Astrocyte (in vitro differentiated cells and primary cell): ENCODE results near the gene EHD1. TPM values are rescaled to one million over a fixed set of nuclear protein-coding genes. Genes with fewer than 3 reads are reported as not detected.

Source experiments
- DNase-seq: peaks from one replicate; pipeline ENCODE4 v3.0.0-alpha.2; 2010; ENCODE audit warnings: low read depth
- FAIRE-seq: peaks from 2 replicates; lab custom pipeline; 2011; peaks lifted over from hg19 to GRCh38; lab: Jason Lieb, UNC
- H2AFZ ChIP-seq: 2 replicates; pipeline ENCODE4 v1.6.0; 2012; ENCODE audit warnings: low read depth, low read length, inconsistent platforms
- H3K27ac ChIP-seq: 2 replicates; pipeline ENCODE4 v1.5.1; 2011; ENCODE audit warnings: low read depth, low read length, inconsistent platforms
- H3K27me3 ChIP-seq: 2 replicates; pipeline ENCODE4 v1.6.0; 2011; ENCODE audit warnings: low read length, inconsistent platforms; ENCODE audit not compliant: insufficient read depth
- H3K36me3 ChIP-seq: 2 replicates; pipeline ENCODE4 v1.5.1; 2011; ENCODE audit warnings: low read length, inconsistent platforms; ENCODE audit not compliant: insufficient read depth
- H3K4me1 ChIP-seq: 2 replicates; pipeline ENCODE4 v1.5.1; 2011; ENCODE audit warnings: low read length, inconsistent platforms; ENCODE audit not compliant: insufficient read depth
- H3K4me2 ChIP-seq: 2 replicates; pipeline ENCODE4 v1.6.0; 2012; ENCODE audit warnings: low read length, inconsistent platforms
- H3K4me3 ChIP-seq: 2 replicates; pipeline ENCODE4 v1.5.1; 2011; ENCODE audit warnings: low read depth, mild to moderate bottlenecking, low read length, inconsistent platforms; ENCODE audit not compliant: insufficient read depth
- H3K79me2 ChIP-seq: 2 replicates; pipeline ENCODE4 v1.6.0; 2012; ENCODE audit warnings: mild to moderate bottlenecking, low read length, inconsistent platforms; ENCODE audit not compliant: insufficient read depth
- H3K9ac ChIP-seq: 2 replicates; pipeline ENCODE4 v1.6.0; 2012; ENCODE audit warnings: mild to moderate bottlenecking, low read length, inconsistent platforms
- H3K9me3 ChIP-seq: 2 replicates; pipeline ENCODE4 v1.5.1; 2012; ENCODE audit warnings: low read depth, mild to moderate bottlenecking, low read length, inconsistent platforms; ENCODE audit not compliant: insufficient read depth
- H4K20me1 ChIP-seq: 2 replicates; pipeline ENCODE4 v1.6.0; 2012; ENCODE audit warnings: low read length, inconsistent platforms; ENCODE audit not compliant: insufficient read depth
- H3K27ac Mint-ChIP-seq: one replicate; pipeline ENCODE4 v1.8.0; 2021; ENCODE audit warnings: mild to moderate bottlenecking, mixed read lengths; ENCODE audit not compliant: unreplicated experiment
- H3K27me3 Mint-ChIP-seq: one replicate; pipeline ENCODE4 v1.8.0; 2021; ENCODE audit warnings: low read depth, mixed read lengths; ENCODE audit not compliant: unreplicated experiment
- H3K36me3 Mint-ChIP-seq: one replicate; pipeline ENCODE4 v1.8.0; 2021; ENCODE audit warnings: low read depth, mixed read lengths; ENCODE audit not compliant: unreplicated experiment
- H3K4me1 Mint-ChIP-seq: one replicate; pipeline ENCODE4 v1.8.0; 2021; ENCODE audit warnings: low read depth, mixed read lengths; ENCODE audit not compliant: unreplicated experiment
- H3K4me3 Mint-ChIP-seq: one replicate; pipeline ENCODE4 v1.8.0; 2021; ENCODE audit warnings: mild to moderate bottlenecking, moderate library complexity, mixed read lengths; ENCODE audit not compliant: unreplicated experiment
- H3K9me3 Mint-ChIP-seq: one replicate; pipeline ENCODE4 v1.8.0; 2021; ENCODE audit warnings: mild to moderate bottlenecking, mixed read lengths; ENCODE audit not compliant: unreplicated experiment
- EZH2 ChIP-seq: IDR thresholded peaks from 2 replicates; pipeline ENCODE4 v1.6.1; 2012; ENCODE audit warnings: mild to moderate bottlenecking, low read length, inconsistent platforms; ENCODE audit not compliant: insufficient read depth
- total RNA-seq: library from RNA; stranded (reverse); gene quantifications from 2 replicates; pipeline ENCODE4 v1.2.1, GENCODE V29; 2021
- TF ChIP-seq, protein P1 (sequence below): IDR thresholded peaks from 2 replicates; pipeline ENCODE4 v1.5.1; 2011; ENCODE audit warnings: low read depth, mild to moderate bottlenecking, inconsistent platforms, low read length, moderate library complexity; ENCODE audit not compliant: insufficient read depth

EHD1 gene
- total RNA-seq, 1 donor from 2014 or later, result 201 TPM

GRCh38 chr11:64831411-64831891 is 47.0 kb downstream of the EHD1 start:
- no peaks in the 10 kb centered on the region for H3K27me3 ChIP-seq
- no peak overlapping the region for H3K4me3 ChIP-seq
- Mint-ChIP-seq H3K9me3 (no peaks in the 10 kb centered on the region), H3K27ac (no peak overlapping the region), H3K36me3 (no peaks in the 10 kb centered on the region), H3K4me1 (no peaks in the 10 kb centered on the region), H3K27me3 (peaks cover 5% of the 10 kb centered on the region), H3K4me3 (no peak overlapping the region)
- H3K4me2 ChIP-seq, result no peak overlapping the region
- peaks cover 6% of the 10 kb centered on the region for H3K4me1 ChIP-seq
- H3K9me3 ChIP-seq, result no peaks in the 10 kb centered on the region
- FAIRE-seq (no peak), DNase-seq (no peak)
- TF ChIP-seq, protein P1, sequence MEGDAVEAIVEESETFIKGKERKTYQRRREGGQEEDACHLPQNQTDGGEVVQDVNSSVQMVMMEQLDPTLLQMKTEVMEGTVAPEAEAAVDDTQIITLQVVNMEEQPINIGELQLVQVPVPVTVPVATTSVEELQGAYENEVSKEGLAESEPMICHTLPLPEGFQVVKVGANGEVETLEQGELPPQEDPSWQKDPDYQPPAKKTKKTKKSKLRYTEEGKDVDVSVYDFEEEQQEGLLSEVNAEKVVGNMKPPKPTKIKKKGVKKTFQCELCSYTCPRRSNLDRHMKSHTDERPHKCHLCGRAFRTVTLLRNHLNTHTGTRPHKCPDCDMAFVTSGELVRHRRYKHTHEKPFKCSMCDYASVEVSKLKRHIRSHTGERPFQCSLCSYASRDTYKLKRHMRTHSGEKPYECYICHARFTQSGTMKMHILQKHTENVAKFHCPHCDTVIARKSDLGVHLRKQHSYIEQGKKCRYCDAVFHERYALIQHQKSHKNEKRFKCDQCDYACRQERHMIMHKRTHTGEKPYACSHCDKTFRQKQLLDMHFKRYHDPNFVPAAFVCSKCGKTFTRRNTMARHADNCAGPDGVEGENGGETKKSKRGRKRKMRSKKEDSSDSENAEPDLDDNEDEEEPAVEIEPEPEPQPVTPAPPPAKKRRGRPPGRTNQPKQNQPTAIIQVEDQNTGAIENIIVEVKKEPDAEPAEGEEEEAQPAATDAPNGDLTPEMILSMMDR, result no peak
- TF ChIP-seq EZH2, result no peak
- no peaks in the 10 kb centered on the region for H4K20me1 ChIP-seq
- no peak overlapping the region for H2AFZ ChIP-seq
- H3K36me3 ChIP-seq, result no peaks in the 10 kb centered on the region
- H3K79me2 ChIP-seq, result no peaks in the 10 kb centered on the region
- H3K27ac ChIP-seq, result no peak overlapping the region
- H3K9ac ChIP-seq, result no peak overlapping the region

GRCh38 chr11:64829536-64830251 is 48.7 kb downstream of the EHD1 start:
- Histone ChIP-seq H3K9ac (no peak overlapping the region), H3K9me3 (no peaks in the 10 kb centered on the region), H2AFZ (no peak overlapping the region), H3K4me1 (no peaks in the 10 kb centered on the region), H4K20me1 (no peaks in the 10 kb centered on the region), H3K4me3 (no peak overlapping the region), H3K4me2 (no peak overlapping the region), H3K36me3 (no peaks in the 10 kb centered on the region), H3K27me3 (no peaks in the 10 kb centered on the region), H3K27ac (no peak overlapping the region), H3K79me2 (no peaks in the 10 kb centered on the region)
- DNase-seq, result no peak
- peaks cover 5% of the 10 kb centered on the region for H3K27me3 Mint-ChIP-seq
- H3K36me3 Mint-ChIP-seq, result no peaks in the 10 kb centered on the region
- no peak for TF ChIP-seq EZH2
- TF ChIP-seq, protein P1, result no peak
- H3K27ac Mint-ChIP-seq, result no peak overlapping the region
- H3K4me1 Mint-ChIP-seq, result no peaks in the 10 kb centered on the region
- no peak for FAIRE-seq
- H3K4me3 Mint-ChIP-seq, result no peak overlapping the region
- no peaks in the 10 kb centered on the region for H3K9me3 Mint-ChIP-seq

GRCh38 chr11:64827451-64827839 is 51.0 kb downstream of the EHD1 start:
- Histone ChIP-seq H3K9me3 (no peaks in the 10 kb centered on the region), H3K4me2 (no peak overlapping the region), H3K4me3 (no peak overlapping the region), H3K27me3 (no peaks in the 10 kb centered on the region), H2AFZ (no peak overlapping the region), H3K79me2 (no peaks in the 10 kb centered on the region), H3K4me1 (no peaks in the 10 kb centered on the region), H4K20me1 (no peaks in the 10 kb centered on the region), H3K27ac (no peak overlapping the region), H3K36me3 (no peaks in the 10 kb centered on the region), H3K9ac (no peak overlapping the region)
- Mint-ChIP-seq H3K4me1 (no peaks in the 10 kb centered on the region), H3K27me3 (peaks cover 5% of the 10 kb centered on the region), H3K9me3 (no peaks in the 10 kb centered on the region), H3K36me3 (no peaks in the 10 kb centered on the region), H3K27ac (no peak overlapping the region), H3K4me3 (no peak overlapping the region)
- TF ChIP-seq, protein P1, result no peak
- TF ChIP-seq EZH2, result no peak
- DNase-seq (no peak), FAIRE-seq (no peak)
